CD14-positive monocyte (primary cell): ENCODE measurements around the gene RBM12. TPM values are rescaled to one million over a fixed set of nuclear protein-coding genes. Genes with fewer than 3 reads are reported as not detected.

Source experiments
- DNase-seq, 3 donors: peaks; one replicate each; pipeline ENCODE4 v3.0.0-alpha.2; 2011 to 2022
- H2AFZ ChIP-seq: 2 replicates; pipeline ENCODE4 v1.6.0; 2012; ENCODE audit warnings: mild to moderate bottlenecking, low read depth, low read length, inconsistent platforms; ENCODE audit not compliant: insufficient read depth, poor library complexity, severe bottlenecking
- H3K27ac ChIP-seq, 2 donors: 1 replicate in 1 of 2; 2 replicates in 1 of 2; pipeline ENCODE4 v1.5.1; 2012 to 2013; ENCODE audit warnings: low read length in 2 of 2, control low read depth in 1 of 2, inconsistent platforms in 1 of 2, low read depth in 1 of 2, mild to moderate bottlenecking in 1 of 2
- H3K27me3 ChIP-seq, 2 donors: one replicate each; pipeline versions ENCODE4 v1.6.0 to v1.6.1; 2011 to 2013; ENCODE audit warnings: low read length in 2 of 2; ENCODE audit not compliant: control insufficient read depth in 2 of 2, insufficient read depth in 2 of 2
- H3K36me3 ChIP-seq, 2 donors: replicated peaks in 1 of 2; 1 replicate in 1 of 2; 2 replicates in 1 of 2; pipeline versions ENCODE4 v1.5.1 to v1.6.1; 2012 to 2013; ENCODE audit warnings: low read length in 2 of 2, control low read depth in 1 of 2, inconsistent platforms in 1 of 2, mild to moderate bottlenecking in 1 of 2; ENCODE audit not compliant: insufficient read depth in 2 of 2, control insufficient read depth in 1 of 2
- H3K4me1 ChIP-seq, 2 donors: 1 replicate in 1 of 2; 2 replicates in 1 of 2; pipeline versions ENCODE4 v1.5.1 to v1.6.1; 2012 to 2013; ENCODE audit warnings: low read length in 2 of 2, control low read depth in 1 of 2, inconsistent platforms in 1 of 2, mild to moderate bottlenecking in 1 of 2, moderate library complexity in 1 of 2; ENCODE audit not compliant: insufficient read depth in 2 of 2, control insufficient read depth in 1 of 2
- H3K4me2 ChIP-seq: replicated peaks from 2 replicates; pipeline ENCODE3; 2012; ENCODE audit warnings: low read length, moderate library complexity, mild to moderate bottlenecking; ENCODE audit not compliant: poor library complexity, severe bottlenecking; ENCODE audit errors: extremely low read depth
- H3K4me3 ChIP-seq, 3 experiments: fragments of 200-600 bp in 1 of 3; sonication (generic) in 1 of 3; replicated peaks in 1 of 3; 1 replicate in 2 of 3; 2 replicates in 1 of 3; pipeline ENCODE4 v1.5.1; 2011 to 2013; ENCODE audit warnings: low read length in 3 of 3, mild to moderate bottlenecking in 3 of 3, control low read depth in 2 of 3, low read depth in 2 of 3, inconsistent platforms in 1 of 3, moderate library complexity in 1 of 3
- H3K79me2 ChIP-seq: 2 replicates; pipeline ENCODE4 v1.6.0; 2012; ENCODE audit warnings: mild to moderate bottlenecking, control low read depth, inconsistent platforms, low read length, moderate library complexity; ENCODE audit not compliant: insufficient read depth
- H3K9ac ChIP-seq: 2 replicates; pipeline ENCODE4 v1.6.0; 2017; ENCODE audit warnings: low read length, mild to moderate bottlenecking; ENCODE audit not compliant: insufficient read depth, poor library complexity, severe bottlenecking
- H3K9me3 ChIP-seq, 2 donors: replicated peaks in 1 of 2; 1 replicate in 1 of 2; 2 replicates in 1 of 2; pipeline versions ENCODE4 v1.5.1 to v1.6.1; 2012 to 2013; ENCODE audit warnings: low read length in 2 of 2, control low read depth in 1 of 2; ENCODE audit not compliant: control insufficient read depth in 1 of 2, insufficient read depth in 1 of 2
- H4K20me1 ChIP-seq: 2 replicates; pipeline ENCODE4 v1.6.0; 2012; ENCODE audit warnings: mild to moderate bottlenecking, low read length, control low read depth, moderate library complexity; ENCODE audit not compliant: insufficient read depth
- H3K27ac Mint-ChIP-seq, 7 donors: one replicate each; pipeline ENCODE4 v1.8.0; 2020; ENCODE audit warnings: mild to moderate bottlenecking in 7 of 7, mixed read lengths in 7 of 7, moderate library complexity in 6 of 7, inconsistent platforms in 2 of 7
- H3K27me3 Mint-ChIP-seq, 3 donors: one replicate each; pipeline ENCODE4 v1.8.0; 2021 to 2022; ENCODE audit warnings: low read depth in 3 of 3, mild to moderate bottlenecking in 3 of 3, mixed read lengths in 3 of 3, moderate library complexity in 3 of 3, inconsistent platforms in 1 of 3
- H3K36me3 Mint-ChIP-seq, 2 donors: one replicate each; pipeline ENCODE4 v1.8.0; 2020; ENCODE audit warnings: mixed read lengths in 2 of 2, inconsistent platforms in 1 of 2, mild to moderate bottlenecking in 1 of 2
- H3K4me1 Mint-ChIP-seq: one replicate; pipeline ENCODE4 v1.8.0; 2020; ENCODE audit warnings: mild to moderate bottlenecking, mixed read lengths
- H3K4me3 Mint-ChIP-seq, 2 donors: one replicate each; pipeline ENCODE4 v1.8.0; 2020; ENCODE audit warnings: mild to moderate bottlenecking in 2 of 2, mixed read lengths in 2 of 2, moderate library complexity in 1 of 2
- H3K9me3 Mint-ChIP-seq, 7 donors: one replicate each; pipeline ENCODE4 v1.8.0; 2020 to 2022; ENCODE audit warnings: mixed read lengths in 7 of 7, mild to moderate bottlenecking in 6 of 7, moderate library complexity in 6 of 7, inconsistent platforms in 2 of 7
- CTCF ChIP-seq: fragments of 200-600 bp; IDR thresholded peaks from one replicate; pipeline ENCODE4 v1.8.0; 2022; ENCODE audit warnings: antibody characterized with exemption, mild to moderate bottlenecking
- WGBS: methylation state at CpG from one replicate; pipeline ENCODE4 v1.1.5; 2013; ENCODE audit warnings: missing lambda C conversion rate; ENCODE audit not compliant: insufficient coverage; 5-methylcytosine and 5-hydroxymethylcytosine counted together
- intact Hi-C, 2 donors: fragments of 100-400 bp; cut with micrococcal nuclease; formaldehyde crosslinking; loops; one replicate each; pipeline versions ENCODE4 v1.15.0 to v1.15.1; 2023
- polyA plus RNA-seq, 3 donors: library from polyadenylated mRNA; depleted of rRNA in 1 of 3; unstranded in 2 of 3; stranded (reverse) in 1 of 3; fragments of 300-500 nt in 2 of 3; fragments of >200 nt in 1 of 3; fragmentation: Illumina TruSeq in 2 of 3; gene quantifications; 1 replicate in 2 of 3; 2 replicates in 1 of 3; pipeline ENCODE4 v1.2.3, GENCODE V29; 2012 to 2021

RBM12 gene
- polyA plus RNA-seq, 3 donors, result 21.5 to 32.8 (median 30.4) TPM

- Mint-ChIP-seq H3K27ac (peak overlapping the region in 5 of 7 donors; percentile 43 to 70 (median 52)), H3K9me3 (no peaks in the 10 kb centered on the region), H3K36me3 (peaks cover 2 to 5% of the 10 kb centered on the region in 2 donors), H3K4me3 (peak overlapping the region in 1 of 2 donors; percentile 65), H3K27me3 (no peaks in the 10 kb centered on the region), H3K4me1 (peaks cover 47% of the 10 kb centered on the region)
- no peaks in the 10 kb centered on the region for H3K9me3 ChIP-seq
- peak overlapping the region in 1 of 3 experiments; percentile 85 for H3K4me3 ChIP-seq
- intact Hi-C loops, result loop anchor here (2.0 to 10.0 kb wide), 2 partner anchors 45 to 47 kb away; partner anchors contain the start of gene SPAG4 (in 1 of the 2)
- peaks cover 46% of the 10 kb centered on the region for H4K20me1 ChIP-seq
- WGBS, result no CpG with 5 or more reads among the region's 3 CpGs
- H3K4me2 ChIP-seq, result peak overlapping the region; percentile 90
- no peak overlapping the region for H3K9ac ChIP-seq
- no peak for DNase-seq
- H3K27ac ChIP-seq, result peak overlapping the region in 1 of 2 donors; percentile 52
- no peak overlapping the region for H2AFZ ChIP-seq
- no peak for TF ChIP-seq CTCF
- H3K4me1 ChIP-seq, result peaks cover 33 to 37% of the 10 kb centered on the region in 2 donors
- H3K79me2 ChIP-seq, result peaks cover 82% of the 10 kb centered on the region
- no peaks in the 10 kb centered on the region for H3K27me3 ChIP-seq
- H3K36me3 ChIP-seq, result peaks cover 2 to 5% of the 10 kb centered on the region in 2 donors
Observed at GRCh38 chr20:35661908-35662307, 2.8 kb downstream of the RBM12 start.

- peaks cover 33 to 37% of the 10 kb centered on the region in 2 donors for H3K4me1 ChIP-seq
- intact Hi-C loops, result loop anchor here in 1 of 2 donors (10.0 kb wide), 1 partner anchor 46 kb away; the partner anchor contains the start of gene SPAG4
- no peak overlapping the region for H3K9ac ChIP-seq
- Mint-ChIP-seq H3K36me3 (peaks cover 4 to 8% of the 10 kb centered on the region in 2 donors), H3K4me1 (peaks cover 47% of the 10 kb centered on the region), H3K9me3 (no peaks in the 10 kb centered on the region), H3K27me3 (no peaks in the 10 kb centered on the region), H3K27ac (peak overlapping the region in 2 of 7 donors; percentile 30 to 65), H3K4me3 (no peak overlapping the region)
- peak overlapping the region in 1 of 2 donors; percentile 52 for H3K27ac ChIP-seq
- no CpG with 5 or more reads among the region's 2 CpGs for WGBS
- peaks cover 2 to 14% of the 10 kb centered on the region in 2 donors for H3K36me3 ChIP-seq
- no peaks in the 10 kb centered on the region for H3K9me3 ChIP-seq
- H3K27me3 ChIP-seq, result no peaks in the 10 kb centered on the region
- H3K4me2 ChIP-seq, result peak overlapping the region; percentile 90
- TF ChIP-seq CTCF, result no peak
- no peak overlapping the region for H2AFZ ChIP-seq
- no peak overlapping the region for H3K4me3 ChIP-seq
- H4K20me1 ChIP-seq, result peaks cover 55% of the 10 kb centered on the region
- H3K79me2 ChIP-seq, result peaks cover 91% of the 10 kb centered on the region
- no peak for DNase-seq
Observed at GRCh38 chr20:35661053-35661452, 3.6 kb downstream of the RBM12 start.
